ENCODE data around the gene HNRNPUL2.

The HNRNPUL2 gene

DNA sequence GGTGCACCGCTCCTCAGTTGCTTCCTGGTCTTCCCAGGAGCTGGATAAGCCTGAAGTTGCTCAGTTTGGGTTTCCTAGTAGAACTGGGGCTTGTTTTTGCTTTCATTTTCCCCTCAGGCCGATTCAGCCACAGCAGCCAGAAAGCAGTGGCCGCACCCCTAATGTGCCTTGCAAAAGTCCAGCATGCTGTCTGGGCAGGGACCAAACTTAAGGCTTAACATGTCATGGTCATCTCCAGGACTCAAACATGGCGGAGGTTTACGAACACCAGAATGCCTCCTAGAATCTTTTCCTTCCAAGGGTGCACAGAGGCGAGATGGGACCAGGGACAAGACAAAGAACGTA, 17.3 kb downstream of the HNRNPUL2 start:
- peaks cover 18% of the 10 kb centered on the region for H3K36me3 ChIP-seq
- H3K4me3 ChIP-seq (ENCODE audit: low read depth, low read length), result peak overlapping the region; percentile 66
- H3K9me3 ChIP-seq, result no peaks in the 10 kb centered on the region
- no peaks in the 10 kb centered on the region for H3K27me3 ChIP-seq
- TF ChIP-seq, protein P1, sequence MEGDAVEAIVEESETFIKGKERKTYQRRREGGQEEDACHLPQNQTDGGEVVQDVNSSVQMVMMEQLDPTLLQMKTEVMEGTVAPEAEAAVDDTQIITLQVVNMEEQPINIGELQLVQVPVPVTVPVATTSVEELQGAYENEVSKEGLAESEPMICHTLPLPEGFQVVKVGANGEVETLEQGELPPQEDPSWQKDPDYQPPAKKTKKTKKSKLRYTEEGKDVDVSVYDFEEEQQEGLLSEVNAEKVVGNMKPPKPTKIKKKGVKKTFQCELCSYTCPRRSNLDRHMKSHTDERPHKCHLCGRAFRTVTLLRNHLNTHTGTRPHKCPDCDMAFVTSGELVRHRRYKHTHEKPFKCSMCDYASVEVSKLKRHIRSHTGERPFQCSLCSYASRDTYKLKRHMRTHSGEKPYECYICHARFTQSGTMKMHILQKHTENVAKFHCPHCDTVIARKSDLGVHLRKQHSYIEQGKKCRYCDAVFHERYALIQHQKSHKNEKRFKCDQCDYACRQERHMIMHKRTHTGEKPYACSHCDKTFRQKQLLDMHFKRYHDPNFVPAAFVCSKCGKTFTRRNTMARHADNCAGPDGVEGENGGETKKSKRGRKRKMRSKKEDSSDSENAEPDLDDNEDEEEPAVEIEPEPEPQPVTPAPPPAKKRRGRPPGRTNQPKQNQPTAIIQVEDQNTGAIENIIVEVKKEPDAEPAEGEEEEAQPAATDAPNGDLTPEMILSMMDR (IDR thresholded peaks at IDR 0.05; ENCODE audit: low read depth, low read length), result no peak
- peaks cover 8% of the 10 kb centered on the region for H3K4me1 ChIP-seq
- no peak for DNase-seq

DNA sequence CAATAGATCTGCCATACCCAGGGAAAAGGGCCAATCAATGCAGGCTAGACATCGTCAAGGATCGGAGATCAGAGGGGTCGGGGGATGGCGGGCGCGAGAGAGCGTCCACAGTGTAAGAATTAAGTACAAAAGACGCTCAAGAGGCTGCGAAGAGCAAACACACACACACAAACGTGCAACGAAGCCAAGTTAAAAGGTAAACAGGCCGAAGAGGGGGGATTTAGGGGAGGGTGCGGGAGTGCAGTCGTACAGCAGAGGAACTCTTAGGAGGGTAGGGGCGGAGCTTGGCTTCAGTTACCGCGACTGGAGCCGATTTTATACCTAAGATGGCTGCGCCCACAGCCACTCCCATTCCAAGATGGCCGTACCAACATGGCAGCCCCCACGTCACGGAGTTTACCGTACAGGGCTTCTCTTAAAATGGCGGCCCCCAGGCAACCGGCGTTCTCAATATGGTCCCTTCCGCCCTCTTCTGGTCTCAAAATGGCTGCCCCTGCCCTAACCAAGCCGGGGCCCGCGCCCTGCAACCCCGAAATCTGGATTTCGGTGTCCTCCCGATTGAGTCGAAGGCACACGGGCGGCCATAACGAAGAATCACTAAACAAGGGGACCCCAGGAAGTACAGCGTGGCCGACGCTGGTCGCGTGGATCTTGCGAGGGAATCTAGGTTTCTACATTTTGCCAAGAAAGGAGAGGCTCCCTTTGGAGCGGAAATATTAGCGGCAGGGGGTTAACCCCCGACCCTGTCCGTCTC, 17.8 kb downstream of the HNRNPUL2 start:
- Histone ChIP-seq H3K4me1 (peaks cover 8% of the 10 kb centered on the region), H3K36me3 (peaks cover 21% of the 10 kb centered on the region)

DNA sequence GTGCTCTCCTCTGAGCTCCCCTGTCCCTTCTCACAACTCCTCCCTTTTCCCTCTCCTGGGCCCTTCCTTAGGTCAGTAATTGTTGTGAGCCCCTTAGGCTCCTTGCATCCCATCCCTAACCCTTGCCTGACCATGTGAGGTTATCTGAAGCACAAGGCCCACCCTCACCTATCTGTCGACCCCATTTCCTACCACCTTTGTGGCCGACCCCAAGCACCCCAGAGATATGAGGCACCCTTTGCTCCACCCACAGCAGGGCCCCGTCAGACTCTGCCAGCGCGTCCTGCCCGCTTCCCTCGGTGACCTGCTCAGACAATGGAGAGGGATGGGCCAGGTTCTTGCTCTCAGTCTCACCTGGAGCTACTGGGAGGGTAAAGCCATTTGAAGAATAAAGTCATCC, 18.5 kb downstream of the HNRNPUL2 start:
- Histone ChIP-seq H3K4me1 (peaks cover 8% of the 10 kb centered on the region), H3K27me3 (no peaks in the 10 kb centered on the region), H3K9me3 (no peaks in the 10 kb centered on the region), H3K4me3 (ENCODE audit: low read depth, low read length) (peak overlapping the region; percentile 66), H3K36me3 (peaks cover 18% of the 10 kb centered on the region)
- no peak for DNase-seq
- TF ChIP-seq, protein P1 (IDR thresholded peaks at IDR 0.05; ENCODE audit: low read depth, low read length), result no peak

More for the DNA sequence above, 17.8 kb downstream of the HNRNPUL2 start:
- no peaks in the 10 kb centered on the region for H3K27me3 ChIP-seq
- no peaks in the 10 kb centered on the region for H3K9me3 ChIP-seq
- TF ChIP-seq, protein P1 (IDR thresholded peaks at IDR 0.05; ENCODE audit: low read depth, low read length), result no peak
- DNase-seq, result peak; percentile 91
- H3K4me3 ChIP-seq (ENCODE audit: low read depth, low read length), result peak overlapping the region; percentile 66

DNA sequence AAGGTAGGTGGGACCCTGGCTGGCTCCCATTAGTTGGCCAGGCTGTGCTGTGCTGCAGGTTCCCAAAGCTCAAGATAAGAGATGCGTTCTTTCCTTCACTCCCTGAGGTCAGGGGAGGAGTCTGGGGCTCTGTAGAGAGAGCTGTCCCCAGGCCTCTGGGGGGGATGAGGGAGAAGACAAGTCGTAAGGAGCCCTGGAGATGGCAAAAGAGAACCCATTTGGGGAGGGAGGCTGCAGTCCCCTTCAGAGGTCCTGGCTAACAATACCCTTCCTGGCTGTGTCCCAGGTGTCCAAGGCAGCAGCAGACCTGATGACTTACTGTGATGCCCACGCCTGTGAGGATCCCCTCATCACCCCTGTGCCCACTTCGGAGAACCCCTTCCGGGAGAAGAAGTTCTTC, 18.9 kb downstream of the HNRNPUL2 start:
- Histone ChIP-seq H3K27me3 (no peaks in the 10 kb centered on the region), H3K36me3 (peaks cover 18% of the 10 kb centered on the region), H3K4me3 (ENCODE audit: low read depth, low read length) (peak overlapping the region; percentile 66), H3K9me3 (no peaks in the 10 kb centered on the region), H3K4me1 (peaks cover 8% of the 10 kb centered on the region)
- DNase-seq, result no peak
- TF ChIP-seq, protein P1 (IDR thresholded peaks at IDR 0.05; ENCODE audit: low read depth, low read length), result no peak

DNA sequence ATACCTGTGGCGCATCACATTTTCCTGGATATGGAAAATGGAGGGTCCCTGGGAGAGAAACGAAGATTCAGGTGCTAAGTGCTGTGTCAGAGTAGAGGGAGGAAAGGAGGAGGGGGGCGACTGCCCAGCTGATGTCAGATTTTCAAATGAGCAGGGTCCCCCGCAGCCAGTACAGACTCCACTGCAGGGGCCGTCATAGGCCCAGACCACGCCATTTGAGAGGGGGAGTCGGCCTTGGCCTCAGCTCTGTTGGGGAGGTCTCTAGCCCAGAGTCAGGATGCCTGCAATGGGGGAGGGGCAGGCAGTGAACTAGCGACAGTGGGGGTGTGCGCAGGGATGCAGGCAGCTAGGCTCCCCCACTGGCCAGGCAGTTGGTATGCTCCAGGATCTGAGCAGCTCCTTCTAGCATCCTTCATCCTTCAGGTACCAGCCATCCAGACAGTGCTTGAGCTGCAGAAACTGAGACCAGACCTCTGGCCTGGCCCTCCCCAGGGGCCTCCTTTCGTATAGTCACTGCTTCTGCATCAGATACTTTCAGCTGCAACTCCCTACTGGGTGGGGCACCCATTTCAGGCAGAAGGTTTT, 19.9 kb downstream of the HNRNPUL2 start, which contains the start of the genes BSCL2 and GNG3:
Gene BSCL2, minus strand, starts transcription at position 148 of the 585 bp plus-strand sequence. CDS start 229 bp downstream, outside the sequence.
Gene GNG3, plus strand, starts transcription at position 400 of the 585 bp plus-strand sequence. CDS start 620 bp downstream, outside the sequence.
- TF ChIP-seq, protein P1 (IDR thresholded peaks at IDR 0.05; ENCODE audit: low read depth, low read length), result no peak
- H3K36me3 ChIP-seq, result peaks cover 18% of the 10 kb centered on the region
- peak; percentile 88 for DNase-seq

DNA sequence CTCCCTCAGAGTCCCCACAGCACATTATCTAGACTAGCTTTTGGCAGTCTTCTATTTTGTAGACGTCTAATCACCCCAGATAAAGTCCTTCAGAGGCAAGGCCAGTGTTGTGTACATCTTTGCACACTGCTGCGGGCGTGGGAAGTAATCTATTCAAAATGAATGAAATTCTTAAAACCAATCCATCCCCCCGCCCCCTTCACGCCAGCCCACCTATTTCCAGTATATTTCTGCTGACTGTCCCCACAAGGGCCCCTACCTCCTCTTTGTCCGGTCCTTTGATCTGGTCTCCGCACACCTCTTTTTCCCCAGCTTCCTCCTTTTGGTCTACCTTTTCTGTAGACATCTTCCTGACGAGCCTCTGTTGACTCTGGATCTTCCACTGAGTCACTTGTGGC, 20.4 kb downstream of the HNRNPUL2 start:
- Histone ChIP-seq H3K27me3 (no peaks in the 10 kb centered on the region), H3K36me3 (peaks cover 18% of the 10 kb centered on the region), H3K4me1 (peaks cover 8% of the 10 kb centered on the region), H3K9me3 (no peaks in the 10 kb centered on the region), H3K4me3 (ENCODE audit: low read depth, low read length) (peak overlapping the region; percentile 74)
- TF ChIP-seq, protein P1 (IDR thresholded peaks at IDR 0.05; ENCODE audit: low read depth, low read length), result no peak
- no peak for DNase-seq

More for the DNA sequence above, 19.9 kb downstream of the HNRNPUL2 start, which contains the start of the genes BSCL2 and GNG3:
- H3K27me3 ChIP-seq, result no peaks in the 10 kb centered on the region
- H3K4me3 ChIP-seq (ENCODE audit: low read depth, low read length), result peak within 1 kb of the TSS; percentile 74
- peaks cover 8% of the 10 kb centered on the region for H3K4me1 ChIP-seq
- H3K9me3 ChIP-seq, result no peaks in the 10 kb centered on the region
